ENCODE measurements around the gene METTL9. TPM values are rescaled to one million over a fixed set of nuclear protein-coding genes. Genes with fewer than 3 reads are reported as not detected.

Gene METTL9
- total RNA-seq, 2 donors from 2014 or later, result 58.6 to 62.6 TPM

GRCh38 chr16:21653571-21653970 is 54.2 kb downstream of the METTL9 start:
- H3K27ac ChIP-seq, result no peak overlapping the region
- peaks cover 7% of the 10 kb centered on the region for H3K36me3 ChIP-seq
- H3K9me3 ChIP-seq, result no peaks in the 10 kb centered on the region
- H3K27me3 ChIP-seq, result no peaks in the 10 kb centered on the region
- H3K4me3 ChIP-seq, result no peak overlapping the region
- peaks cover 0 to 11% of the 10 kb centered on the region in 2 donors for H3K4me1 ChIP-seq
- no peak for DNase-seq (ENCODE audit: low spot score)
- no peak for TF ChIP-seq CTCF (IDR thresholded peaks at IDR 0.05)

- Histone ChIP-seq H3K9me3 (no peaks in the 10 kb centered on the region), H3K4me1 (peaks cover 0 to 11% of the 10 kb centered on the region in 2 donors), H3K27me3 (no peaks in the 10 kb centered on the region), H3K36me3 (peaks cover 7% of the 10 kb centered on the region), H3K4me3 (no peak overlapping the region), H3K27ac (no peak overlapping the region)
- no peak for DNase-seq (ENCODE audit: low spot score)
- TF ChIP-seq CTCF (IDR thresholded peaks at IDR 0.05), result no peak
These were observed 55.1 kb downstream of the METTL9 start for GRCh38 chr16:21654466-21654865.

GRCh38 chr16:21654881-21655280 is 55.5 kb downstream of the METTL9 start:
- peaks cover 7% of the 10 kb centered on the region for H3K36me3 ChIP-seq
- H3K4me1 ChIP-seq, result peaks cover 0 to 11% of the 10 kb centered on the region in 2 donors
- no peak overlapping the region for H3K4me3 ChIP-seq
- no peaks in the 10 kb centered on the region for H3K27me3 ChIP-seq
- H3K9me3 ChIP-seq, result no peaks in the 10 kb centered on the region
- DNase-seq (ENCODE audit: low spot score), result no peak
- TF ChIP-seq CTCF (IDR thresholded peaks at IDR 0.05), result no peak
- no peak overlapping the region for H3K27ac ChIP-seq

- no peak overlapping the region for H3K27ac ChIP-seq
- no peak overlapping the region for H3K4me3 ChIP-seq
- H3K4me1 ChIP-seq, result peaks cover 0 to 11% of the 10 kb centered on the region in 2 donors
- peaks cover 7% of the 10 kb centered on the region for H3K36me3 ChIP-seq
- no peaks in the 10 kb centered on the region for H3K27me3 ChIP-seq
- TF ChIP-seq CTCF (IDR thresholded peaks at IDR 0.05), result peak; percentile 77 to 87
- DNase-seq (ENCODE audit: low spot score), result no peak
- no peaks in the 10 kb centered on the region for H3K9me3 ChIP-seq
These were observed 57.7 kb downstream of the METTL9 start for GRCh38 chr16:21656795-21657768.

- peaks cover 0 to 16% of the 10 kb centered on the region in 2 donors for H3K4me1 ChIP-seq
These were observed 59.7 kb downstream of the METTL9 start for GRCh38 chr16:21659124-21659523.

More at GRCh38 chr16:21659124-21659523, 59.7 kb downstream of the METTL9 start:
- Histone ChIP-seq H3K4me3 (no peak overlapping the region), H3K9me3 (no peaks in the 10 kb centered on the region), H3K36me3 (peaks cover 7% of the 10 kb centered on the region), H3K27me3 (no peaks in the 10 kb centered on the region), H3K27ac (no peak overlapping the region)
- no peak for DNase-seq (ENCODE audit: low spot score)
- no peak for TF ChIP-seq CTCF (IDR thresholded peaks at IDR 0.05)

Measured in right atrium auricular region (tissue), 2 donors.